Stimulated activated naive CD4-positive, alpha-beta T cell (primary cell): ENCODE results near the gene CDT1.

Source experiments
- DNase-seq, 6 experiments: peaks; one replicate each; lab custom pipeline; 2025; lab: John Stamatoyannopoulos, UW

CDT1 gene

GRCh38 chr16:88804552-88805339 is 1.2 kb downstream of the CDT1 start:
- DNase-seq: peak in 1 of 6 experiments; percentile 22

- DNase-seq: no peak
These were observed 1.7 kb downstream of the CDT1 start for GRCh38 chr16:88805340-88805715.

GRCh38 chr16:88805887-88806393 is 2.4 kb downstream of the CDT1 start:
- no peak for DNase-seq

- no peak for DNase-seq
These were observed 3.0 kb downstream of the CDT1 start for GRCh38 chr16:88806491-88807111.

GRCh38 chr16:88807142-88807625 is 3.6 kb downstream of the CDT1 start:
- no peak for DNase-seq

GRCh38 chr16:88807626-88808453 is 4.3 kb downstream of the CDT1 start:
- no peak for DNase-seq

- no peak for DNase-seq
These were observed 5.6 kb downstream of the CDT1 start for GRCh38 chr16:88809068-88809675.

GRCh38 chr16:88809676-88810165 is 6.1 kb downstream of the CDT1 start:
- DNase-seq: no peak

- DNase-seq: no peak
These were observed 6.8 kb downstream of the CDT1 start for GRCh38 chr16:88810166-88810911.

GRCh38 chr16:88810912-88811768 is 7.6 kb downstream of the CDT1 start:
- DNase-seq: peak; percentile 43 to 81 (median 58)

- peak; percentile 92 to 98 (median 94) for DNase-seq
These were observed 8.4 kb downstream of the CDT1 start, which contains the start of gene APRT for GRCh38 chr16:88811769-88812512. Gene APRT (minus strand): TSS chr16:88811928. CDS start chr16:88811899, 29 bp downstream.

GRCh38 chr16:88812513-88813268 is 9.1 kb downstream of the CDT1 start:
- no peak for DNase-seq

GRCh38 chr16:88813269-88814143 is 9.9 kb downstream of the CDT1 start:
- DNase-seq: no peak

- DNase-seq: no peak
These were observed 10.5 kb downstream of the CDT1 start for GRCh38 chr16:88814144-88814502.

GRCh38 chr16:88815227-88815626 is 11.6 kb downstream of the CDT1 start:
- DNase-seq: no peak

- peak in 5 of 6 experiments; percentile 33 to 49 (median 41) for DNase-seq
These were observed 12.5 kb downstream of the CDT1 start for GRCh38 chr16:88815901-88816589.
